Measurements from ENCODE around the gene PF4V1. TPM values are rescaled to one million over a fixed set of nuclear protein-coding genes. Genes with fewer than 3 reads are reported as not detected.

PF4V1 gene, protein sequence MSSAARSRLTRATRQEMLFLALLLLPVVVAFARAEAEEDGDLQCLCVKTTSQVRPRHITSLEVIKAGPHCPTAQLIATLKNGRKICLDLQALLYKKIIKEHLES
- not detected in 2 replicates for total RNA-seq

DNA sequence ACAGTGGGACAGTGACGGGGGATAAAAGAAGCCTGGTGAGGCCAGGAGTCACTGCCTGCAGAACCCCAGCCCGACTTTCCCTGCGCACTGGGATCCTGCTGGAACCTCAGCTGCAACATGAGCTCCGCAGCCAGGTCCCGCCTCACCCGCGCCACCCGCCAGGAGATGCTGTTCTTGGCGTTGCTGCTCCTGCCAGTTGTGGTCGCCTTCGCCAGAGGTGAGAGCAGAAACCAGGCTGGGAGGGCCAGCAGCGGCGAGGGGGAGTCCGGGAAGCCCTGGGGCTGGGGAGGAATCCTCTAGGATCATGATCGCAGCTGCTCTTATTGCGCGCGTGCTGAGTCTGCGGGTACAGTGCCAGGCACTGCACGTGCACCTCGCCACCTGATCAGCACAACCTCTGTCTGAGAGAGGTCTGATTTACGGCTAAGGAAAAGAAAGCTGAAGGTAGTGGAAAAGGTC is at the start of gene PF4V1:
TSS of gene PF4V1 (plus strand) at position 51 of the 459 bp plus-strand sequence. CDS start at position 118, 67 bp downstream.
- TF ChIP-seq, protein P1, sequence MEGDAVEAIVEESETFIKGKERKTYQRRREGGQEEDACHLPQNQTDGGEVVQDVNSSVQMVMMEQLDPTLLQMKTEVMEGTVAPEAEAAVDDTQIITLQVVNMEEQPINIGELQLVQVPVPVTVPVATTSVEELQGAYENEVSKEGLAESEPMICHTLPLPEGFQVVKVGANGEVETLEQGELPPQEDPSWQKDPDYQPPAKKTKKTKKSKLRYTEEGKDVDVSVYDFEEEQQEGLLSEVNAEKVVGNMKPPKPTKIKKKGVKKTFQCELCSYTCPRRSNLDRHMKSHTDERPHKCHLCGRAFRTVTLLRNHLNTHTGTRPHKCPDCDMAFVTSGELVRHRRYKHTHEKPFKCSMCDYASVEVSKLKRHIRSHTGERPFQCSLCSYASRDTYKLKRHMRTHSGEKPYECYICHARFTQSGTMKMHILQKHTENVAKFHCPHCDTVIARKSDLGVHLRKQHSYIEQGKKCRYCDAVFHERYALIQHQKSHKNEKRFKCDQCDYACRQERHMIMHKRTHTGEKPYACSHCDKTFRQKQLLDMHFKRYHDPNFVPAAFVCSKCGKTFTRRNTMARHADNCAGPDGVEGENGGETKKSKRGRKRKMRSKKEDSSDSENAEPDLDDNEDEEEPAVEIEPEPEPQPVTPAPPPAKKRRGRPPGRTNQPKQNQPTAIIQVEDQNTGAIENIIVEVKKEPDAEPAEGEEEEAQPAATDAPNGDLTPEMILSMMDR (conservative IDR thresholded peaks at IDR 0.05; ENCODE audit: low read depth, low read length), result peak; percentile 43
- no peak for DNase-seq (ENCODE audit: low read depth)
- peak within 1 kb of the TSS; percentile 17 for H3K4me3 ChIP-seq (ENCODE audit: low read depth, low read length)

DNA sequence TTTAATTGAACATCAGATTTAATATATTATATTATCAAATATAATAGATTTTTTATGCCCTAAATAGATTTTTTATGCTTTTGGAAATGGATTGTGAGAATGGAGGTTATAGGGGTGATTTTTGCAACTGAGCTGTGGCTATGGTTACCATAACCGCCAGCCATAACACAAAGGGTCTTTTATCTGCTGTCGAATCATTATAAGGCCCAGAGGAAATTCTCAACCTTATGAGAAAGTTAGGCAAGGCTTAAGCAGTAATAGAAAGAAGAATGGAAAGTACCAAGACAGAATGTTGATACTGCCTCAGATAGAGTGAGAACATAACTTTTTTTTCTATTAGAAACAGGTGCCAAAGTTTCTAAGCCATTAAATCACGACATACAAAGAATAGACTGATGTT is 42.9 kb upstream of the PF4V1 start:
- TF ChIP-seq, protein P1 (conservative IDR thresholded peaks at IDR 0.05; ENCODE audit: low read depth, low read length), result no peak
- no peak for DNase-seq (ENCODE audit: low read depth)
- no peak overlapping the region for H3K4me3 ChIP-seq (ENCODE audit: low read depth, low read length)

DNA sequence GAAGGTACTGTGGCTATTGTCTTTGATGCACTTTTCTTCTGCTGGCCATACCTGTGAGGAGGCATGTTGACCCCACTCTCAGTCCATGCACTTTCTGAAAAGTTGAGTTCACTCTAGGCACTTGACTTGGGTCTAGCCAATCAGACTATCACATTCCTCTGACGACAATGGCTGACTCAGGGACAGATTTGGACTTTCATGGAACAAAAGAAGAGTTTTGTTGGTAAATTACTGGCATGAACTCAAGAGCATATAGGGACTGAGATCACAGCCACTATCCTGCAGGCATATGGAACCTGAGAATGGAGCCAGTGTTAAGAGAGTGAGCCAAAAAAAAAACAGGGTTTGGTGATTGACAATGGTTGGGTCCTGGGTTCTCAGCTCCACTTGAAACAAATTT is 41.3 kb upstream of the PF4V1 start:
- DNase-seq (ENCODE audit: low read depth), result no peak
- TF ChIP-seq, protein P1 (conservative IDR thresholded peaks at IDR 0.05; ENCODE audit: low read depth, low read length), result no peak
- no peak overlapping the region for H3K4me3 ChIP-seq (ENCODE audit: low read depth, low read length)

DNA sequence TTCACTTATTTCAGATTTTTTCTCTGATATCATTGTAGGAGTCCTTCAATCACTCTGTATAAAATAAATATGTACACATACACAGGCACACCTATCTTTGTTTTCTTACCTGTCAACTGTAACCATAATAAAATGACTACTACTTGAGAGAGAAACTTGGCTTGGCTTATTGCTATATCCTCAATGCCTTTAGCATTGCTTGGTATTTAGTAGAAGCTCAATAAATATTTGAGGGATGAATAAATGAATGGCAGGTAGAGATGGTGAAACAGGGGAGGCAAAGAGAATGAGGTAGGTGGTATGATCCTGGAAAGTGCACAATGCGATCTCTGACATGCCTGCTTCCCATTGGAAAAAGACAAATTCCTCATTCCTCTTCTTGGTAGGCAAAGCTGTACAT is 38.4 kb upstream of the PF4V1 start:
- no peak overlapping the region for H3K4me3 ChIP-seq (ENCODE audit: low read depth, low read length)
- TF ChIP-seq, protein P1 (conservative IDR thresholded peaks at IDR 0.05; ENCODE audit: low read depth, low read length), result no peak
- DNase-seq (ENCODE audit: low read depth), result no peak

DNA sequence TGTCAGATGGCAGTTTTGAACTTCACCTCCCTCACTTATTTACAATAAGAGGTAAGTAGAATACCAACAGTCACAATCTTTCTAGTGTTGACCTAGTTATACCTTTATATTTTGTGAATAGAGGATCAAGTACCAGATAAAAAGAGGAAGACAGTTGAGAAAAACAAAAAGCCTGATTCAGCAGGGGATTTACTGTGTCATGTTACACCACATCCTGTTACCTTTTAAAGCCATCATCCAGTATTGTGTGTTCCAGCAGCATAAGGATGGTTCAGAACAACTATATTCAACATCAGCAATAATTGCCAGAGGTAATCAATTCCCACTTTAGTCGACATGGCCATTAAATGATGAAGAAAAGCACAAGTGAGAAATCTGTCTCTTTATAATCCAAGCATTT is 38.0 kb upstream of the PF4V1 start:
- H3K4me3 ChIP-seq (ENCODE audit: low read depth, low read length), result no peak overlapping the region
- no peak for DNase-seq (ENCODE audit: low read depth)
- TF ChIP-seq, protein P1 (conservative IDR thresholded peaks at IDR 0.05; ENCODE audit: low read depth, low read length), result no peak

DNA sequence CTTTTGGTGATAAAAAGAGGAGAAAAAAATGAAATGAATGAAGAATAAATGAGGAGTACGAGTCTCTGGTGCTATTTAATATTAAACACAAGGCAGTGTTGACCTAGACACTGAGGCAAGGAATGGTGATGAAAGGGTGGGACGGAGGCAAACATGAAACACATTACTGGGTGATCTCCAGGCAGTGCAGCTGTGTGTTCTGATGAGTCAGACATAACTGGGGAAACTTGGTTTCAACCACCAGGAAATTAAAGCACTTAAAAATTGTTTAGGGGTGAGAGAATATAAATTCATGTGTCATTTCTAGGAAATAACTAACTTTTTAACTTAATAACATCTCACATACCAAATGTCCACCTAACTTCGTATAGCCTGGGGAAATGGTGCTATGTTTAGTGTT is 36.3 kb upstream of the PF4V1 start:
- DNase-seq (ENCODE audit: low read depth), result peak; percentile 80
- TF ChIP-seq, protein P1 (conservative IDR thresholded peaks at IDR 0.05; ENCODE audit: low read depth, low read length), result no peak

DNA sequence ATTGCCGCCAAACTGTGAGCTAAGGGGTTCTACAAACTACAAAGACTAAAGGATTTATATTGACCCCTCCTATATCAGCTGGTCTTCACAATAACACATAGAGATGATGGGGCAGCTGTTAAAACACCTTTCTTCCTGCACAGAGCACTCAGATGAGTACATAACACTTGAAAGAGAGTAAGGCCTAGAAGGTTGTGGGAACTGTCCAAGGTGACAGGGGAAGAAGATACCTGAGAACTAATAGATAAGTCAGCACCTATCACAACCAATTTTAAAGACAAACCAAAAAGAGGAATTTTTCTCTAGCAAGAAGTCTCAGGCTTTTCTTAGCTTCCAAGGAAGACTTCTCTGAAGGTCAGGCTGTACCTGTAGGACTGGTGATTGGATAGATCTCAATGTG is 35.8 kb upstream of the PF4V1 start:
- H3K4me3 ChIP-seq (ENCODE audit: low read depth, low read length), result no peak overlapping the region
- TF ChIP-seq, protein P1 (conservative IDR thresholded peaks at IDR 0.05; ENCODE audit: low read depth, low read length), result no peak
- no peak for DNase-seq (ENCODE audit: low read depth)

More for the DNA sequence above, 36.3 kb upstream of the PF4V1 start:
- H3K4me3 ChIP-seq (ENCODE audit: low read depth, low read length), result no peak overlapping the region

All from epithelial cell of proximal tubule (primary cell).